Measurements from ENCODE around the gene NSUN7.

GRCh38 chr4:40788331-40788730 lies 38.6 kb downstream of the NSUN7 start:
- TF ChIP-seq, protein P1, sequence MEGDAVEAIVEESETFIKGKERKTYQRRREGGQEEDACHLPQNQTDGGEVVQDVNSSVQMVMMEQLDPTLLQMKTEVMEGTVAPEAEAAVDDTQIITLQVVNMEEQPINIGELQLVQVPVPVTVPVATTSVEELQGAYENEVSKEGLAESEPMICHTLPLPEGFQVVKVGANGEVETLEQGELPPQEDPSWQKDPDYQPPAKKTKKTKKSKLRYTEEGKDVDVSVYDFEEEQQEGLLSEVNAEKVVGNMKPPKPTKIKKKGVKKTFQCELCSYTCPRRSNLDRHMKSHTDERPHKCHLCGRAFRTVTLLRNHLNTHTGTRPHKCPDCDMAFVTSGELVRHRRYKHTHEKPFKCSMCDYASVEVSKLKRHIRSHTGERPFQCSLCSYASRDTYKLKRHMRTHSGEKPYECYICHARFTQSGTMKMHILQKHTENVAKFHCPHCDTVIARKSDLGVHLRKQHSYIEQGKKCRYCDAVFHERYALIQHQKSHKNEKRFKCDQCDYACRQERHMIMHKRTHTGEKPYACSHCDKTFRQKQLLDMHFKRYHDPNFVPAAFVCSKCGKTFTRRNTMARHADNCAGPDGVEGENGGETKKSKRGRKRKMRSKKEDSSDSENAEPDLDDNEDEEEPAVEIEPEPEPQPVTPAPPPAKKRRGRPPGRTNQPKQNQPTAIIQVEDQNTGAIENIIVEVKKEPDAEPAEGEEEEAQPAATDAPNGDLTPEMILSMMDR (IDR thresholded peaks at IDR 0.05) = no peak
- TF ChIP-seq POLR2A (IDR thresholded peaks at IDR 0.05) = no peak

Data from uterus (tissue), 2 donors.